ENCODE results near the gene XRN2. TPM values are rescaled to one million over a fixed set of nuclear protein-coding genes. Genes with fewer than 3 reads are reported as not detected.

Gene XRN2
- total RNA-seq (ENCODE audit: low replicate concordance), result 170 and 239 TPM in 2 replicates

GRCh38 chr20:21303061-21303871 lies at the start of gene XRN2:
Gene XRN2, plus strand, starts transcription at chr20:21303331. Its CDS starts 68 bp downstream, at chr20:21303399.
- Histone ChIP-seq H3K27me3 (no peaks in the 10 kb centered on the region), H3K27ac (peak within 1 kb of the TSS; percentile 95), H3K36me3 (peaks cover 3% of the 10 kb centered on the region), H3K9ac (peak within 1 kb of the TSS; percentile 89), H3F3A (ENCODE audit: low read depth) (peaks cover 15% of the 10 kb centered on the region), H2AFZ (replicated peaks) (peak within 1 kb of the TSS; percentile 81), H3K4me2 (peak within 1 kb of the TSS; percentile 91), H4K20me1 (ENCODE audit: low read depth) (peaks cover 20% of the 10 kb centered on the region), H3K79me2 (ENCODE audit: low read depth) (peaks cover 33% of the 10 kb centered on the region), H3K4me1 (peaks cover 12% of the 10 kb centered on the region), H3K9me3 (ENCODE audit: low read depth) (no peaks in the 10 kb centered on the region), H3K4me3 (peak within 1 kb of the TSS; percentile 95)
- peak; percentile 97 for DNase-seq (ENCODE audit: low spot score)
- Mint-ChIP-seq H3K4me3 (peak within 1 kb of the TSS; percentile 97), H3K4me1 (peaks cover 21% of the 10 kb centered on the region), H3K36me3 (peaks cover 11% of the 10 kb centered on the region), H3K9me3 (no peaks in the 10 kb centered on the region), H3K27ac (peak within 1 kb of the TSS; percentile 98), H3K27me3 (ENCODE audit: insufficient read depth, low read depth) (no peaks in the 10 kb centered on the region)
- no peak for TF ChIP-seq EZH2 (IDR thresholded peaks at IDR 0.05)
- no peak for TF ChIP-seq EZH2phosphoT487 (IDR thresholded peaks at IDR 0.05)
- peak; percentile 15 for TF ChIP-seq CTCF (IDR thresholded peaks at IDR 0.05)

- no peaks in the 10 kb centered on the region for H3K4me1 Mint-ChIP-seq
- Histone ChIP-seq H3F3A (ENCODE audit: low read depth) (no peaks in the 10 kb centered on the region), H3K79me2 (ENCODE audit: low read depth) (no peaks in the 10 kb centered on the region), H3K27ac (no peak overlapping the region), H3K4me3 (no peak overlapping the region), H3K4me2 (no peak overlapping the region), H3K27me3 (no peaks in the 10 kb centered on the region), H4K20me1 (ENCODE audit: low read depth) (no peaks in the 10 kb centered on the region), H3K4me1 (no peaks in the 10 kb centered on the region), H2AFZ (replicated peaks) (no peak overlapping the region), H3K9ac (no peak overlapping the region), H3K9me3 (ENCODE audit: low read depth) (no peaks in the 10 kb centered on the region), H3K36me3 (no peaks in the 10 kb centered on the region)
- TF ChIP-seq EZH2phosphoT487 (IDR thresholded peaks at IDR 0.05), result no peak
- TF ChIP-seq CTCF (IDR thresholded peaks at IDR 0.05), result no peak
- TF ChIP-seq EZH2 (IDR thresholded peaks at IDR 0.05), result no peak
- no peaks in the 10 kb centered on the region for H3K9me3 Mint-ChIP-seq
- H3K27ac Mint-ChIP-seq, result no peak overlapping the region
- DNase-seq (ENCODE audit: low spot score), result no peak
- no peak overlapping the region for H3K4me3 Mint-ChIP-seq
- no peaks in the 10 kb centered on the region for H3K36me3 Mint-ChIP-seq
- H3K27me3 Mint-ChIP-seq (ENCODE audit: insufficient read depth, low read depth), result no peaks in the 10 kb centered on the region
These were observed 45.9 kb upstream of the XRN2 start for GRCh38 chr20:21257192-21257591.

GRCh38 chr20:21258411-21258810 lies 44.7 kb upstream of the XRN2 start:
- TF ChIP-seq CTCF (IDR thresholded peaks at IDR 0.05), result no peak
- TF ChIP-seq EZH2 (IDR thresholded peaks at IDR 0.05), result no peak
- TF ChIP-seq EZH2phosphoT487 (IDR thresholded peaks at IDR 0.05), result no peak
- Histone ChIP-seq H3K4me1 (no peaks in the 10 kb centered on the region), H4K20me1 (ENCODE audit: low read depth) (no peaks in the 10 kb centered on the region), H3K4me2 (no peak overlapping the region), H3K79me2 (ENCODE audit: low read depth) (no peaks in the 10 kb centered on the region), H2AFZ (replicated peaks) (no peak overlapping the region), H3K36me3 (no peaks in the 10 kb centered on the region), H3K27me3 (no peaks in the 10 kb centered on the region), H3K27ac (no peak overlapping the region), H3K9ac (no peak overlapping the region), H3K4me3 (no peak overlapping the region), H3K9me3 (ENCODE audit: low read depth) (no peaks in the 10 kb centered on the region), H3F3A (ENCODE audit: low read depth) (no peaks in the 10 kb centered on the region)
- no peaks in the 10 kb centered on the region for H3K4me1 Mint-ChIP-seq
- DNase-seq (ENCODE audit: low spot score), result no peak
- no peaks in the 10 kb centered on the region for H3K27me3 Mint-ChIP-seq (ENCODE audit: insufficient read depth, low read depth)
- no peak overlapping the region for H3K4me3 Mint-ChIP-seq
- no peak overlapping the region for H3K27ac Mint-ChIP-seq
- H3K9me3 Mint-ChIP-seq, result no peaks in the 10 kb centered on the region
- H3K36me3 Mint-ChIP-seq, result no peaks in the 10 kb centered on the region
